ENCODE data around the gene FBLN7. TPM values are rescaled to one million over a fixed set of nuclear protein-coding genes. Genes with fewer than 3 reads are reported as not detected.

FBLN7 gene
- total and polyA plus RNA-seq, 4 donors, result 0.60 to 2.4 (median 1.9) TPM

- Histone ChIP-seq H3K4me3 (ENCODE audit: low read depth in 1 of 3, low read length in 3 of 3) (no peak overlapping the region), H3K9ac (ENCODE audit: low read depth in 1 of 2, low read length in 2 of 2) (no peak overlapping the region), H3K27ac (ENCODE audit: low read depth in 1 of 2, low read length in 2 of 2) (no peak overlapping the region)
These were observed 2.1 kb downstream of the FBLN7 start for GRCh38 chr2:112140205-112140802.

More at GRCh38 chr2:112140205-112140802, 2.1 kb downstream of the FBLN7 start:
- Histone ChIP-seq H3K4me1 (ENCODE audit: control insufficient read depth in 4 of 4, insufficient read depth in 4 of 4, low read length in 3 of 4) (peaks cover 0 to 8% (median 0%) of the 10 kb centered on the region in 4 donors), H3K9me3 (ENCODE audit: control insufficient read depth in 4 of 4, low read length in 3 of 4) (no peaks in the 10 kb centered on the region), H3K27me3 (ENCODE audit: control insufficient read depth in 4 of 4, insufficient read depth in 4 of 4, low read length in 3 of 4) (no peaks in the 10 kb centered on the region), H3K36me3 (ENCODE audit: control insufficient read depth in 4 of 4, insufficient read depth in 3 of 4, low read depth in 1 of 4, low read length in 3 of 4) (no peaks in the 10 kb centered on the region)
- WGBS, result 48% methylated on average over 30 of the region's 30 CpGs
- DNase-seq (ENCODE audit: low spot score), result no peak
- TF ChIP-seq CTCF (IDR thresholded peaks at IDR 0.05; ENCODE audit: low read depth, low read length, missing input control) (no peak), HNF4A (conservative IDR thresholded peaks at IDR 0.05) (no peak), SP1 (IDR thresholded peaks at IDR 0.05) (no peak), FOXA1 (IDR thresholded peaks at IDR 0.05) (no peak), RXRA (IDR thresholded peaks at IDR 0.05) (no peak), MAX (IDR thresholded peaks at IDR 0.05) (no peak), EGR1 (IDR thresholded peaks at IDR 0.05; ENCODE audit: low read depth in 2 of 2) (no peak), YY1 (IDR thresholded peaks at IDR 0.05) (no peak), RAD21 (IDR thresholded peaks at IDR 0.05) (no peak), NR2F2 (IDR thresholded peaks at IDR 0.05) (no peak), ATF3 (IDR thresholded peaks at IDR 0.05) (no peak), JUND (IDR thresholded peaks at IDR 0.05) (no peak), ZBTB33 (IDR thresholded peaks at IDR 0.05) (no peak), REST (IDR thresholded peaks at IDR 0.05) (no peak), HNF4G (IDR thresholded peaks at IDR 0.05) (no peak), GABPA (IDR thresholded peaks at IDR 0.05 in 1 of 2, conservative IDR thresholded peaks at IDR 0.05 in 1 of 2) (no peak), FOXA2 (IDR thresholded peaks at IDR 0.05) (no peak), TAF1 (conservative IDR thresholded peaks at IDR 0.05) (no peak)
